WI38 (cell line): ENCODE measurements around the gene FAN1.
"Not testable (repeated sequence)": the region's sequence is repeated elsewhere in the genome, so short reads cannot be mapped to it uniquely, and the experiment has no call there.

Source experiments
- H3K4me3 ChIP-seq: 2 replicates; pipeline ENCODE4 v1.5.1; 2011; ENCODE audit warnings: low read depth, mild to moderate bottlenecking, control low read depth, low read length
- CTCF ChIP-seq: IDR thresholded peaks from 2 replicates; pipeline ENCODE4 v1.5.1; 2012; ENCODE audit warnings: low read depth, mild to moderate bottlenecking, control low read depth, low read length

FAN1 gene

GRCh38 chr15:30882849-30883433, 20.8 kb upstream of the FAN1 start:
- no peak overlapping the region for H3K4me3 ChIP-seq
- no peak for TF ChIP-seq CTCF

- not testable (repeated sequence) for H3K4me3 ChIP-seq
Observed at GRCh38 chr15:30883666-30884065, 20.0 kb upstream of the FAN1 start.

- TF ChIP-seq CTCF, result no peak
- no peak overlapping the region for H3K4me3 ChIP-seq
Observed at GRCh38 chr15:30885814-30886213, 17.9 kb upstream of the FAN1 start.

- TF ChIP-seq CTCF, result no peak
- no peak overlapping the region for H3K4me3 ChIP-seq
Observed at GRCh38 chr15:30889196-30889595, 14.5 kb upstream of the FAN1 start.

- TF ChIP-seq CTCF, result no peak
- H3K4me3 ChIP-seq, result no peak overlapping the region
Observed at GRCh38 chr15:30895461-30896210, 8.1 kb upstream of the FAN1 start.

GRCh38 chr15:30896211-30896606, 7.5 kb upstream of the FAN1 start:
- no peak for TF ChIP-seq CTCF
- H3K4me3 ChIP-seq, result no peak overlapping the region

- TF ChIP-seq CTCF, result no peak
- no peak overlapping the region for H3K4me3 ChIP-seq
Observed at GRCh38 chr15:30901889-30902288, 1.8 kb upstream of the FAN1 start.
